Measurements from ENCODE around the gene EXOC3L4.

DNA sequence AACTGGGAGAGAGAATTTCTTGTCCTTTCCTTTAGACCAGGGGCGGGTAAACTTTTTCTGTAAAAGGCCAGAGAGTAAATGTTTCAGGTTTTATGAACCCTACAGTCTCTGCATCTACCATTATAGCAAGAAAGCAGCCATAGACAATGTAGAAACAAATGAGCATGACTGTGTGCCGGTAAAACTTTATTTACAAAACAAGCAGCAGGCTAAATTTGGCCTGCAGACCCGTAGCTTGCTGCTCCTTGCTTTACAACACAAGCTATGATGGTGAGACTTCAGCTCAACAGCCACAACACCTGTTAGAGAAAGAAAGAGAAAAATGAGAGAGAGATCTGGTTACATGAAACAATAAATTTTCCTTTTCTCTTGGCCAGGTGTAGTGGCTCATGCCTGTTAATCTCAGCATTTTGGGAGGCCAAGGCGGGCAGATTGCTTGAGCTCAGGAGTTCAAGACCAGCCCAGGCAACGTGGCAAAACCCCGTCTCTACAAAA, 33.0 kb upstream of the EXOC3L4 start:
- no peak for TF ChIP-seq POLR2A (IDR thresholded peaks at IDR 0.05)
- TF ChIP-seq, protein P1, sequence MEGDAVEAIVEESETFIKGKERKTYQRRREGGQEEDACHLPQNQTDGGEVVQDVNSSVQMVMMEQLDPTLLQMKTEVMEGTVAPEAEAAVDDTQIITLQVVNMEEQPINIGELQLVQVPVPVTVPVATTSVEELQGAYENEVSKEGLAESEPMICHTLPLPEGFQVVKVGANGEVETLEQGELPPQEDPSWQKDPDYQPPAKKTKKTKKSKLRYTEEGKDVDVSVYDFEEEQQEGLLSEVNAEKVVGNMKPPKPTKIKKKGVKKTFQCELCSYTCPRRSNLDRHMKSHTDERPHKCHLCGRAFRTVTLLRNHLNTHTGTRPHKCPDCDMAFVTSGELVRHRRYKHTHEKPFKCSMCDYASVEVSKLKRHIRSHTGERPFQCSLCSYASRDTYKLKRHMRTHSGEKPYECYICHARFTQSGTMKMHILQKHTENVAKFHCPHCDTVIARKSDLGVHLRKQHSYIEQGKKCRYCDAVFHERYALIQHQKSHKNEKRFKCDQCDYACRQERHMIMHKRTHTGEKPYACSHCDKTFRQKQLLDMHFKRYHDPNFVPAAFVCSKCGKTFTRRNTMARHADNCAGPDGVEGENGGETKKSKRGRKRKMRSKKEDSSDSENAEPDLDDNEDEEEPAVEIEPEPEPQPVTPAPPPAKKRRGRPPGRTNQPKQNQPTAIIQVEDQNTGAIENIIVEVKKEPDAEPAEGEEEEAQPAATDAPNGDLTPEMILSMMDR (IDR thresholded peaks at IDR 0.05), result no peak
- no peak for TF ChIP-seq POLR2AphosphoS5 (IDR thresholded peaks at IDR 0.05; ENCODE audit: insufficient read depth in 1 of 2, low read depth in 1 of 2)
